Measurements from ENCODE around the gene SCYL1.

The SCYL1 gene

DNA sequence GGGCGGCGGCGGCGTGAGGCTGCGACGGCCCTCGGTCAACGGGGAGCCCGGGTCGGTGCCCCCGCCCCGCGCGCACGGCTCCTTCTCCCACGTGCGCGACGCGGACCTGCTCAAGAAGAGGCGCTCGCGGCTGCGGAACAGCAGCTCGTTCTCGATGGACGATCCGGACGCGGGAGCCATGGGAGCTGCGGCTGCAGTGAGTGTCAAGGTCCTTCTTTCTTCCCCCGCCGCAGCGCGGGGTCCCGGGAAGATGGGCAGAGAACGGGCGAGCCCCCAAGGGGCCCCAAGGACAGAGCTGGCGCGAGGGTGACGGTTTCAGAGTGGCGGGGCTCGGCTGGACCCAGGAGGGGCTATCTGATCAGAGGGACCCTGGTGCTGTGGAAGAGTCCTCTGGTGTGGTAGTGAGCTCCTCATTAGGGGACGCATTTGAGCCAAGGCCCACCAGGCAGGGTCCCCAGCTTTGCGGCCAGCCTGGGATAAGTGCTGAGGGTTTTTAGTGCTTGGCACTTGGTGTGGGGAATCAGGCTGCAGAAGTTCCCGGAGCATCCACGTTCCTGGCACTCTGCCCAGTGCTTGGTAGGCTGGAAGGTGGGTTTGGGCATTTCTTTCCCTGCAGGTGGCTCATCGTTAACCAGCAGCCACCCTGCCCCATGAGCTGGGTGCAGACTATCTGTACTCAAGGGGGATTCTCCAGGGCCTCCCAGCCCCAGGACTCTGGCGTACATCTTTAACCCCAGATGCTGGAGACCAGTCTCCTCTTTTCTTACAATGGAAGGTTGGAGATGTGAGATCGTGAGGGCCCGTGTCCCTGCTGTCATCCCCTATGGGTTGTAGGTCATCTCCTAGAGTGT lies 60.7 kb downstream of the SCYL1 start:
- DNase-seq (ENCODE audit: low spot score), result peak; percentile 23

DNA sequence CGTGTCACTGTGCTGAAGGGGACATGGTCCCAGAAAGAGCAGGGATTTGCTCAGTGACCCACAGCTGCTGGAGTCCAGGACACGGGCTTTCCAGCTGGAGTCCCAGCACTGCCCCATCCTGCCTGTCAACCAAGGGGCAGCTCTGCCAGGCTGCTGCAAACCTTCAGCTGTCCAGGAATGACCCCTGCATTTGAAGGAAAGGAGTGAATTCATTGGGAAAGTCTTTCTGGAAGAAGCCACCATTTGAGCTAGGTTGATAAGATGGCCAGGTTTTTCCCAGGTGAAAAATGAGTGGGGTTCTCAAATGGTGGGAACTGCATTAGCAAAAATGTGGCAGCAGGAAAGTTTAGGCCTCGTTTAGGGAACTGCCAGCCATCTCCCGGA lies 61.4 kb downstream of the SCYL1 start:
- peak; percentile 43 for DNase-seq (ENCODE audit: low spot score)

DNA sequence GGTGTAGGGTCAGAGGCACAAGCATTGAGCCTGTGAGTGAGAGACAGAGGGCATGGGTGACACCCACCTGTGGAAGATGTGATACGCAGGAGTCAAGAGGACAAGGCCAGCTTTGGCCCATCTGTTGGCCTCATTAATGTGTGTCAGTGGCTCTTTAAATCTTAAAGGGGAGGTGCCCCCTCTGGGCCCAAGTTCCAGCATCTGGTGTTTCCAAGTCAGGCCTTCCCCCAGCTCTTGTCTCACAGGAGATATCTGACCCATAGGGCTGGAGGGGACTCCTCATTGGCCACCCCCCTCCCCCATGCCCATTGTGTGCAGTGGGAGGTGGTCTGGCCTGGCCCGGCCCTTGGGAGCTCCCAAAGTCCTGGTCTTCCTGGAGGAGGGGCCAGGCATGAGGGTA lies 61.8 kb downstream of the SCYL1 start:
- peak; percentile 92 for DNase-seq (ENCODE audit: low spot score)

Data from cerebellar cortex (tissue), 1 donor.